ENCODE measurements around the gene ATP5IF1. TPM values are rescaled to one million over a fixed set of nuclear protein-coding genes. Genes with fewer than 3 reads are reported as not detected.

ATP5IF1 gene
- total and polyA plus RNA-seq, 9 of the 15 experiments (the other 6 are each of a cell fraction or from before 2014, with no cell fraction given), result 292 to 1,422 (median 388) TPM

- TF ChIP-seq MNT (conservative IDR thresholded peaks at IDR 0.05) (peak; percentile 34 to 73; a peak in 3 of 4 replicates), DACH1 (IDR thresholded peaks at IDR 0.05; ENCODE audit: partially characterized antibody) (peak; percentile 83), ZNF134 (CRISPR knock-in tag; conservative IDR thresholded peaks at IDR 0.05) (no peak), DPF2 (IDR thresholded peaks at IDR 0.05) (peak; percentile 43; the same call in 1 of the 2 replicates), BRCA1 (IDR thresholded peaks at IDR 0.05) (no peak), BRCA1 (CRISPR knock-in tag; IDR thresholded peaks at IDR 0.05) (no peak), MYC (IDR thresholded peaks at IDR 0.05; ENCODE audit: low read depth, low read length) (peak; percentile 44; the same call in 1 of the 2 replicates), MYC (CRISPR knock-in tag; IDR thresholded peaks at IDR 0.05; ENCODE audit: borderline replicate concordance, low read depth) (no peak), ZNF224 (CRISPR knock-in tag; IDR thresholded peaks at IDR 0.05) (no peak), TFAP4 (CRISPR knock-in tag; IDR thresholded peaks at IDR 0.05; ENCODE audit: borderline replicate concordance) (peak; percentile 97), VEZF1 (CRISPR knock-in tag; IDR thresholded peaks at IDR 0.05) (peak; percentile 70), ZNF561 (CRISPR knock-in tag; conservative IDR thresholded peaks at IDR 0.05) (no peak), POLR2AphosphoS5 (IDR thresholded peaks at IDR 0.05; ENCODE audit: control insufficient read depth, insufficient read depth, low read depth, low read length) (peak; percentile 54; the same call in 1 of the 2 replicates), CSDE1 (IDR thresholded peaks at IDR 0.05) (no peak), C11orf30 (IDR thresholded peaks at IDR 0.05; ENCODE audit: low read depth) (peak; percentile 51; the same call in 1 of the 2 replicates), HEY1 (CRISPR knock-in tag; IDR thresholded peaks at IDR 0.05; ENCODE audit: borderline replicate concordance) (no peak), CHD2 (IDR thresholded peaks at IDR 0.05; ENCODE audit: low read depth, low read length) (no peak), CBFA2T2 (conservative IDR thresholded peaks at IDR 0.05) (peak; percentile 60), UBTF (IDR thresholded peaks at IDR 0.05; ENCODE audit: borderline replicate concordance in 1 of 2, low read depth in 2 of 2, low read length in 2 of 2) (0 out of 4 replicates have a peak, but pooled peaks of 1 of the 2 experiments have one; percentile 25), MEIS2 (IDR thresholded peaks at IDR 0.05; ENCODE audit: partially characterized antibody) (no peak), SPI1 (IDR thresholded peaks at IDR 0.05; ENCODE audit: borderline replicate concordance, low read depth, low read length) (peak; percentile 47; the same call in 1 of the 2 replicates), CTBP1 (IDR thresholded peaks at IDR 0.05; ENCODE audit: borderline replicate concordance) (peak; percentile 72), ZFX (CRISPR knock-in tag; IDR thresholded peaks at IDR 0.05) (0 out of 2 replicates have a peak, but pooled peaks have one; percentile 13), NCOA1 (IDR thresholded peaks at IDR 0.05; ENCODE audit: low read depth) (no peak), ZNF785 (CRISPR knock-in tag; IDR thresholded peaks at IDR 0.05) (no peak), ZEB2 (IDR thresholded peaks at IDR 0.05) (no peak)
Observed at GRCh38 chr1:28278763-28279162, 42.8 kb downstream of the ATP5IF1 start (continued).

Measured in K562 (cell line).